SK-N-SH treated with all-trans-retinoic acid at 6 μM for 48 hours (cell line): ENCODE results near the gene VIT.

Experiments
- ARNTL ChIP-seq: fragments of 450-650 bp; formaldehyde crosslinking; IDR thresholded peaks from 2 replicates; pipeline ENCODE4 v1.5.0; 2020; ENCODE audit warnings: low read depth, mild to moderate bottlenecking, moderate library complexity, borderline replicate concordance
- CREB5 ChIP-seq: fragments of 250-450 bp; sonication (Bioruptor Pico); IDR thresholded peaks from 2 replicates; pipeline ENCODE4 v1.5.1; 2020; ENCODE audit warnings: low read depth, mild to moderate bottlenecking, moderate library complexity
- TCF4 ChIP-seq: fragments of 250-450 bp; sonication (Bioruptor Pico); IDR thresholded peaks from 2 replicates; pipeline ENCODE4 v1.8.0; 2021; ENCODE audit warnings: mild to moderate bottlenecking, moderate library complexity, borderline replicate concordance
- ZFP30 ChIP-seq: fragments of 450-650 bp; formaldehyde crosslinking; IDR thresholded peaks from 2 replicates; pipeline ENCODE4 v1.5.0; 2022; ENCODE audit warnings: mild to moderate bottlenecking, moderate library complexity
- ZNF8 ChIP-seq: fragments of 450-650 bp; formaldehyde crosslinking; IDR thresholded peaks from 2 replicates; pipeline ENCODE4 v1.5.0; 2020; ENCODE audit warnings: mild to moderate bottlenecking, moderate library complexity
- TF ChIP-seq, protein P1 (sequence below): fragments of 250-450 bp; sonication (Bioruptor Pico); IDR thresholded peaks from 2 replicates; pipeline ENCODE4 v1.5.0; 2020; ENCODE audit warnings: mild to moderate bottlenecking, moderate library complexity

DNA sequence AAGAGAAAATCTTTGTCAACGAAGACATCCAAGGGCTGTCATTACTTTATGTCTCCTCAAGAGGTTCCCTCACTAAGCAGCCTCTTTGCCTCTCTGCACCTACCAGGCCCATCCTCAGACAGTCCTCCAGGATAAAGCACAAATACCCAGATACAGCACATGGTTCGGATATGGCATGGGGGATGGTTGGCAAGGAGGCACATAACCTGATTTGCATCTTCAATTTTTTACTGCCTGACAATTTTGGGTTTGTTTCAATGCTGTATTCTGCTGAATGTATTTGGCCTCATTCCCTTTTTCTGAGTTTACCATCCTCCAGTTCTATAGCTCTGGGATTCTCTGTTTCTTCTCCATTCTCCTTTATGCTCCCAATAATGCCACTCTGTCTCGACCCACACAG is 78.8 kb downstream of the VIT start:
- TF ChIP-seq, protein P1, sequence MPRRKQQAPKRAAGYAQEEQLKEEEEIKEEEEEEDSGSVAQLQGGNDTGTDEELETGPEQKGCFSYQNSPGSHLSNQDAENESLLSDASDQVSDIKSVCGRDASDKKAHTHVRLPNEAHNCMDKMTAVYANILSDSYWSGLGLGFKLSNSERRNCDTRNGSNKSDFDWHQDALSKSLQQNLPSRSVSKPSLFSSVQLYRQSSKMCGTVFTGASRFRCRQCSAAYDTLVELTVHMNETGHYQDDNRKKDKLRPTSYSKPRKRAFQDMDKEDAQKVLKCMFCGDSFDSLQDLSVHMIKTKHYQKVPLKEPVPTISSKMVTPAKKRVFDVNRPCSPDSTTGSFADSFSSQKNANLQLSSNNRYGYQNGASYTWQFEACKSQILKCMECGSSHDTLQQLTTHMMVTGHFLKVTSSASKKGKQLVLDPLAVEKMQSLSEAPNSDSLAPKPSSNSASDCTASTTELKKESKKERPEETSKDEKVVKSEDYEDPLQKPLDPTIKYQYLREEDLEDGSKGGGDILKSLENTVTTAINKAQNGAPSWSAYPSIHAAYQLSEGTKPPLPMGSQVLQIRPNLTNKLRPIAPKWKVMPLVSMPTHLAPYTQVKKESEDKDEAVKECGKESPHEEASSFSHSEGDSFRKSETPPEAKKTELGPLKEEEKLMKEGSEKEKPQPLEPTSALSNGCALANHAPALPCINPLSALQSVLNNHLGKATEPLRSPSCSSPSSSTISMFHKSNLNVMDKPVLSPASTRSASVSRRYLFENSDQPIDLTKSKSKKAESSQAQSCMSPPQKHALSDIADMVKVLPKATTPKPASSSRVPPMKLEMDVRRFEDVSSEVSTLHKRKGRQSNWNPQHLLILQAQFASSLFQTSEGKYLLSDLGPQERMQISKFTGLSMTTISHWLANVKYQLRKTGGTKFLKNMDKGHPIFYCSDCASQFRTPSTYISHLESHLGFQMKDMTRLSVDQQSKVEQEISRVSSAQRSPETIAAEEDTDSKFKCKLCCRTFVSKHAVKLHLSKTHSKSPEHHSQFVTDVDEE (CRISPR knock-in tag) = no peak
- no peak for TF ChIP-seq ZFP30 (CRISPR knock-in tag)
- no peak for TF ChIP-seq TCF4 (CRISPR knock-in tag)
- no peak for TF ChIP-seq ARNTL (CRISPR knock-in tag)
- TF ChIP-seq CREB5 (CRISPR knock-in tag) = no peak
- no peak for TF ChIP-seq ZNF8 (CRISPR knock-in tag)
